Stimulated activated memory B cell treated with anti-CD40 and anti-IgM and Interleukin-4, amounts not matched to agents 10 μg/mL and 1 μg/mL and 100 μg/mL, for 72 hours (primary cell): ENCODE results near the gene ZNF318.
"Not testable (repeated sequence)": the region's sequence is repeated elsewhere in the genome, so short reads cannot be mapped to it uniquely, and the experiment has no call there.

ENCODE experiments used
- ATAC-seq: fragments of 150-1000 bp; cut with Tn5 transposase; 2 replicates; pipeline ENCODE4 v1.10.0; 2021
- H3K27ac Mint-ChIP-seq: one replicate; pipeline ENCODE4 v1.8.0; 2022; ENCODE audit warnings: mild to moderate bottlenecking, mixed read lengths
- H3K27me3 Mint-ChIP-seq: one replicate; pipeline ENCODE4 v1.8.0; 2022; ENCODE audit warnings: mixed read lengths
- H3K36me3 Mint-ChIP-seq: one replicate; pipeline ENCODE4 v1.8.0; 2022; ENCODE audit warnings: mixed read lengths
- H3K4me1 Mint-ChIP-seq: one replicate; pipeline ENCODE4 v1.8.0; 2022; ENCODE audit warnings: mixed read lengths
- H3K4me3 Mint-ChIP-seq: one replicate; pipeline ENCODE4 v1.8.0; 2022; ENCODE audit warnings: mild to moderate bottlenecking, moderate library complexity, mixed read lengths
- H3K9me3 Mint-ChIP-seq: one replicate; pipeline ENCODE4 v1.8.0; 2022; ENCODE audit warnings: mixed read lengths

The ZNF318 gene

GRCh38 chr6:43369174-43370002 is at the start of gene ZNF318:
Gene ZNF318, minus strand, starts transcription at chr6:43369647. Its CDS starts 282 bp downstream, at chr6:43369365.
- Mint-ChIP-seq H3K27ac (peak within 1 kb of the TSS; percentile 93), H3K4me3 (peak within 1 kb of the TSS; percentile 91), H3K27me3 (no peaks in the 10 kb centered on the region), H3K36me3 (peaks cover 17% of the 10 kb centered on the region), H3K4me1 (peaks cover 43% of the 10 kb centered on the region), H3K9me3 (no peaks in the 10 kb centered on the region)
- ATAC-seq = peak; percentile 97

- H3K27me3 Mint-ChIP-seq = no peaks in the 10 kb centered on the region
- H3K27ac Mint-ChIP-seq = no peak overlapping the region
- no peak for ATAC-seq
- H3K4me1 Mint-ChIP-seq = no peaks in the 10 kb centered on the region
- peaks cover 8% of the 10 kb centered on the region for H3K9me3 Mint-ChIP-seq
- no peaks in the 10 kb centered on the region for H3K36me3 Mint-ChIP-seq
- H3K4me3 Mint-ChIP-seq = no peak overlapping the region
Observed at GRCh38 chr6:43416935-43417334, 47.5 kb upstream of the ZNF318 start.

GRCh38 chr6:43415275-43415674 is 45.8 kb upstream of the ZNF318 start:
- H3K4me3 Mint-ChIP-seq, H3K9me3 Mint-ChIP-seq, H3K27me3 Mint-ChIP-seq, H3K36me3 Mint-ChIP-seq, H3K4me1 Mint-ChIP-seq, H3K27ac Mint-ChIP-seq, ATAC-seq: not testable (repeated sequence)

GRCh38 chr6:43413002-43413401 is 43.6 kb upstream of the ZNF318 start:
- Mint-ChIP-seq H3K36me3 (no peaks in the 10 kb centered on the region), H3K9me3 (peaks cover 3% of the 10 kb centered on the region), H3K4me1 (no peaks in the 10 kb centered on the region), H3K4me3 (no peak overlapping the region), H3K27ac (no peak overlapping the region), H3K27me3 (peaks cover 6% of the 10 kb centered on the region)
- no peak for ATAC-seq

- no peaks in the 10 kb centered on the region for H3K4me1 Mint-ChIP-seq
- H3K27ac Mint-ChIP-seq = no peak overlapping the region
- H3K27me3 Mint-ChIP-seq = peaks cover 11% of the 10 kb centered on the region
- peaks cover 3% of the 10 kb centered on the region for H3K9me3 Mint-ChIP-seq
- no peaks in the 10 kb centered on the region for H3K36me3 Mint-ChIP-seq
- no peak overlapping the region for H3K4me3 Mint-ChIP-seq
- ATAC-seq = no peak
Observed at GRCh38 chr6:43412541-43412940, 43.1 kb upstream of the ZNF318 start.

GRCh38 chr6:43410776-43411175 is 41.3 kb upstream of the ZNF318 start:
- H3K36me3 Mint-ChIP-seq, H3K4me3 Mint-ChIP-seq, H3K9me3 Mint-ChIP-seq, ATAC-seq, H3K4me1 Mint-ChIP-seq, H3K27ac Mint-ChIP-seq: not testable (repeated sequence)
- H3K27me3 Mint-ChIP-seq = peaks cover 29% of the 10 kb centered on the region

- peaks cover under 1% of the 10 kb centered on the region for H3K9me3 Mint-ChIP-seq
- no peak overlapping the region for H3K4me3 Mint-ChIP-seq
- H3K27me3 Mint-ChIP-seq = peaks cover 53% of the 10 kb centered on the region
- H3K4me1 Mint-ChIP-seq = no peaks in the 10 kb centered on the region
- ATAC-seq = no peak
- no peak overlapping the region for H3K27ac Mint-ChIP-seq
- H3K36me3 Mint-ChIP-seq = no peaks in the 10 kb centered on the region
Observed at GRCh38 chr6:43408259-43408658, 38.8 kb upstream of the ZNF318 start.

- Mint-ChIP-seq H3K9me3 (no peaks in the 10 kb centered on the region), H3K4me1 (no peaks in the 10 kb centered on the region), H3K27me3 (peaks cover 55% of the 10 kb centered on the region), H3K27ac (no peak overlapping the region), H3K36me3 (no peaks in the 10 kb centered on the region), H3K4me3 (no peak overlapping the region)
- ATAC-seq = no peak
Observed at GRCh38 chr6:43407296-43407695, 37.8 kb upstream of the ZNF318 start.

- H3K9me3 Mint-ChIP-seq = no peaks in the 10 kb centered on the region
- peaks cover 64% of the 10 kb centered on the region for H3K27me3 Mint-ChIP-seq
- no peak overlapping the region for H3K27ac Mint-ChIP-seq
- H3K4me1 Mint-ChIP-seq = no peaks in the 10 kb centered on the region
- no peak for ATAC-seq
- H3K36me3 Mint-ChIP-seq = no peaks in the 10 kb centered on the region
- H3K4me3 Mint-ChIP-seq = no peak overlapping the region
Observed at GRCh38 chr6:43405354-43405753, 35.9 kb upstream of the ZNF318 start.

- Mint-ChIP-seq H3K9me3 (no peaks in the 10 kb centered on the region), H3K4me1 (no peaks in the 10 kb centered on the region), H3K27me3 (peaks cover 57% of the 10 kb centered on the region), H3K36me3 (no peaks in the 10 kb centered on the region), H3K27ac (no peak overlapping the region), H3K4me3 (no peak overlapping the region)
- ATAC-seq = no peak
Observed at GRCh38 chr6:43402820-43403219, 33.4 kb upstream of the ZNF318 start.

GRCh38 chr6:43401730-43402129 is 32.3 kb upstream of the ZNF318 start:
- H3K36me3 Mint-ChIP-seq = no peaks in the 10 kb centered on the region
- no peak overlapping the region for H3K4me3 Mint-ChIP-seq
- no peaks in the 10 kb centered on the region for H3K4me1 Mint-ChIP-seq
- no peaks in the 10 kb centered on the region for H3K9me3 Mint-ChIP-seq
- ATAC-seq = no peak
- no peak overlapping the region for H3K27ac Mint-ChIP-seq
- peaks cover 46% of the 10 kb centered on the region for H3K27me3 Mint-ChIP-seq

GRCh38 chr6:43399932-43400487 is 30.6 kb upstream of the ZNF318 start:
- Mint-ChIP-seq H3K4me1 (no peaks in the 10 kb centered on the region), H3K4me3 (no peak overlapping the region)

GRCh38 chr6:43396408-43397149 is 27.1 kb upstream of the ZNF318 start:
- Mint-ChIP-seq H3K36me3 (no peaks in the 10 kb centered on the region), H3K27me3 (peaks cover 42% of the 10 kb centered on the region), H3K27ac (no peak overlapping the region), H3K4me1 (peaks cover 20% of the 10 kb centered on the region), H3K4me3 (no peak overlapping the region), H3K9me3 (no peaks in the 10 kb centered on the region)
- ATAC-seq = no peak

More at GRCh38 chr6:43399932-43400487, 30.6 kb upstream of the ZNF318 start:
- Mint-ChIP-seq H3K9me3 (no peaks in the 10 kb centered on the region), H3K27ac (no peak overlapping the region), H3K27me3 (peaks cover 29% of the 10 kb centered on the region), H3K36me3 (no peaks in the 10 kb centered on the region)
- ATAC-seq = no peak

- Mint-ChIP-seq H3K4me3 (no peak overlapping the region), H3K4me1 (peaks cover 27% of the 10 kb centered on the region), H3K36me3 (no peaks in the 10 kb centered on the region), H3K27ac (no peak overlapping the region), H3K9me3 (no peaks in the 10 kb centered on the region), H3K27me3 (peaks cover 45% of the 10 kb centered on the region)
- no peak for ATAC-seq
Observed at GRCh38 chr6:43395776-43396175, 26.3 kb upstream of the ZNF318 start.

GRCh38 chr6:43394982-43395381 is 25.5 kb upstream of the ZNF318 start:
- no peaks in the 10 kb centered on the region for H3K36me3 Mint-ChIP-seq
- H3K27me3 Mint-ChIP-seq = peaks cover 48% of the 10 kb centered on the region
- H3K9me3 Mint-ChIP-seq = no peaks in the 10 kb centered on the region
- H3K4me1 Mint-ChIP-seq = peaks cover 29% of the 10 kb centered on the region
- H3K4me3 Mint-ChIP-seq = no peak overlapping the region
- H3K27ac Mint-ChIP-seq = no peak overlapping the region
- ATAC-seq = no peak
